Tongue (tissue), 2 donors: ENCODE data around the gene MTA2. TPM values are rescaled to one million over a fixed set of nuclear protein-coding genes. Genes with fewer than 3 reads are reported as not detected.
"Not testable (repeated sequence)": the region's sequence is repeated elsewhere in the genome, so short reads cannot be mapped to it uniquely, and the experiment has no call there.

Experiments used
- DNase-seq: peaks from one replicate; pipeline ENCODE4 v3.0.0-alpha.2; 2015
- total RNA-seq: library from RNA; depleted of rRNA; stranded (reverse); fragments of >200 nt; gene quantifications from one replicate; pipeline ENCODE4 v1.2.3, GENCODE V29; 2014

Gene MTA2
- total RNA-seq, 1 donor from 2014 or later, result 54.7 TPM

DNA sequence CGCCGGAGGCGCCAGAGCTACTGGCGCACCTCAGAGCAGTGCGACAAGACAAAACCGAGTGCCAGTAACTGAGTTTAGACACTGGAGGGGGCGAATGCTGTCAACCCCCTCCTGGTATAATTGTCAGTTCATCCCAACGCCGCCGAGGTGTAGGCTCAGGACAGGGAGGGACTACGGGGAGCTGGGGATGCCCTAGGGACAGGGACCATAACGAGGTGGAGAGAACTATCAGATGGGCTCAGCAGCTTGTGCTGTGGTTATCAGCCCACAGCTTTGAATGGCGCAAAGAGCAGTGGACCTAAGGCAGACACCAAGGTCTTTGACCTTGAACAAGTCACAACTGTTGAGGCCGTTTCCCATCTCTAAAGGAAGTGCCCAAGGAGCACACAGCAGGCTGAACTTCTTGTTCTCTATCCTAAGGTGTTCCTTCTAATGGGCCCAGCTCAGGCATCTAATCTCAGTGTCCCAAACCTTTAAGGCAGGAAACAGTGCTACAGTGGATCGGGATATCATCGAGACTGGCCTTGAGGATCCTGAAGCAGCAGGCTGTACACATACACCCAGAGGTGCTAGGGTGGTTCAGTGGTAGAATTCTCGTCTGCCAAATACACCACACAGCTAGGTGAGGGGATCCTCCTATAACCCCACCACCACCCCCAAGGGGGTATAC is 9.4 kb downstream of the MTA2 start:
- no peak for DNase-seq

DNA sequence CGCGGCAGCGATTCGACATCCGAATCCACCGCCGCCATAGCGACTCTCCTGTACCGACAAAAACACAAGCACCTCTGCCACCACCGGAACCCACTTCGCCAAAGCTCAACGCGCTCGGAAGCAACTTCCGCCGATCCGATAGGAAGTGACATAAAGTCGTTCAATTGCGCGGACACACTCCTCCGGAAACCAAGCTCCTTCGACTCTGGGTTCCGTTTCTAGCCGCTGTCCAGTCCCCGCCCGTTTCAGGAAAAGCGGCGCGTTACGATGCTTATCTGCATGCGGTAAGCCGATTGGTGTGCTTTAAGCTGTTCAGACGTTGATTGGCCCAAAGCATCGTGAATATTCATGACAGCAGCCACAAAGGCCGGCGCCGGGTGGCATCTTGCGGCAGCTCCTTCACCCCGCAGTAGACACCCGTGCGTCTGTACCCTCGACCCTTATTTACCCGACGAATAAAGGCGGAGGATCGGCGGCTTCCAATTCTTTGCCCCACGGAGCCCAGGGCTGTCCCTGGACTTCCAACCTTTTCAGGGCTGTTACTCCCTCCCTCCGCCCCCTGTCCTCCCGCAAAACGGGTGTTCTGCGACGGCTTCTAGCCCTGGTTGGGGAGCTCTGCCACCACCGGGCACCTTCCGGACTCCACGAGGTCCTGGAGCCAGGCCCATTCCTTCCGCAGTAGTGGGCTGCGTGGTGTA is 10.1 kb downstream of the MTA2 start, which contains the start of gene TUT1:
TUT1 (minus strand) TSS at position 76 of the 698 bp plus-strand sequence; CDS start at position 38, 38 bp downstream.
- DNase-seq, result peak; percentile 99

- DNase-seq, result no peak
Measured at GRCh38 chr11:62588966-62589637, 12.6 kb downstream of the MTA2 start.

- not testable (repeated sequence) for DNase-seq
Measured at GRCh38 chr11:62585356-62585755, 16.3 kb downstream of the MTA2 start.

GRCh38 chr11:62581735-62582134 is 19.9 kb downstream of the MTA2 start:
- not testable (repeated sequence) for DNase-seq

GRCh38 chr11:62580959-62581715 is 20.5 kb downstream of the MTA2 start:
- no peak for DNase-seq

GRCh38 chr11:62579252-62579651 is 22.4 kb downstream of the MTA2 start:
- no peak for DNase-seq

- DNase-seq, result no peak
Measured at GRCh38 chr11:62578541-62578940, 23.1 kb downstream of the MTA2 start.

- no peak for DNase-seq
Measured at GRCh38 chr11:62577046-62577714, 24.5 kb downstream of the MTA2 start.

GRCh38 chr11:62575837-62576236 is 25.8 kb downstream of the MTA2 start:
- DNase-seq, result no peak

GRCh38 chr11:62575156-62575555 is 26.5 kb downstream of the MTA2 start:
- DNase-seq, result no peak

DNA sequence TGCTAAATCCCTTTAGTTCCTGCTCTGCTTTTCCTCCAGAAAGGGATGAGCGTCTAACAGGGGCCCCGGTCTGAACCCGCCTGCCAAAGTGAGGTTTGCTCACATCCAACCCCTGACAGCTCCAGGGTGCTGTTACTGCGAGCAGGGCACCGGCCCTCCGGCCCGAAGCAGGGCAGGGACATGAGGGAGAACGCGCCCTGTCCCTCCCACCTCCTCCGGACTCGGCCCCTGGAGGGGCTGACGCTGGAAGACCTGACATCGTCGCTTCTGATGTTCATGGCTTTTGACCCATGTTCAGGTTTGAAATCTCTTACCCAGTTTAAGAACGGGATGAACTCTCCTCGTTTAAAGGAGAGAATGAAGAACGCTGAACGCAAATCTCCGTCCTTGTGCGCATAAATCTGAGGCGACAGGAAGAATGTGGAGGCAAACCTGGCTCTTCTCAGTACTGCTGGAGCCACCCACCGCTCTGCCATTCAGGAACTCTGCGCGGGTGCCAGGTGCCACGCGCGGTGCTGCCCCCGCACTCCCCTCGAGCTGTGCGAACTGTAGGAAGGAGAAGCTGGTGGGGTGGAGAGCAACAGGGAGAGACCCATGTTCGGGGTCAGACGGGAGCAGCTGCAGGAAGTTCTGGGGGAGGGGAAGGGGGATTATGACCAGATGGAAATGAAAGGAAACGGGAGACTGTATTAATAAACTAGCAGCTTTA is 27.1 kb downstream of the MTA2 start:
- DNase-seq, result peak; percentile 72

GRCh38 chr11:62573592-62574362 is 27.9 kb downstream of the MTA2 start, which contains the start of gene EEF1G:
Gene EEF1G, minus strand, starts transcription at chr11:62573891. Its CDS starts 49 bp downstream, at chr11:62573842.
- DNase-seq, result peak; percentile 100

DNA sequence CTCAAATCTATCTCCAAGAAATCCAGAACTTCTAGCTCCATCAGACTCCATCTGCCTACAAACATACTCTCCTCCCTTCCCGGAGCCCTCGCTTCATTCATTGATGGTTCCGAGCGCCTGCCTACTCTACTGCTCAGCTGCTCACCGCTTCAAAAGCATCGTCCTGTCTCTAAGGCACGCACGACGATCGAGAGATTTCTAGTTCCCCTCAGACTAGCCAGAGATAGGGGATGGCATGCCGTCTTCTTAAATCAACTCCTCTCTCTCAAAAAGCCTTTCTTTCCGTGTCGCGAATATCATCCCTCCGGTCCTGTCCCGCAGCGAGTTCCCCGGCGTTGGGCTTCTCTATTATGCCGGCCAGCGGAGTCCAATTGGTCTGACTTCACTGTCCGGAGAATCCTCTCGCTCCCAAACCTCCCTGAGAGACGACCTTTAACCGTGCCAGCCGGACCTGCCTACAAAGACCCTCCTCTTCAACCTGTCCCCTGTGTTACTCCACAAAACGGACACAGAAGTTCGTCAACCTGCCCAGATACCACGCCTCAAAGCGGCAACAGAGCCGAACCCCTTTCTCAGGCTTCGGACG is 28.6 kb downstream of the MTA2 start:
- peak; percentile 53 for DNase-seq

- no peak for DNase-seq
Measured at GRCh38 chr11:62572431-62572830, 29.2 kb downstream of the MTA2 start.

- DNase-seq, result not testable (repeated sequence)
Measured at GRCh38 chr11:62571493-62571892, 30.2 kb downstream of the MTA2 start.

- DNase-seq, result not testable (repeated sequence)
Measured at GRCh38 chr11:62570903-62571302, 30.8 kb downstream of the MTA2 start.

GRCh38 chr11:62569611-62570010 is 32.1 kb downstream of the MTA2 start:
- DNase-seq, result no peak

- no peak for DNase-seq
Measured at GRCh38 chr11:62567018-62567633, 34.5 kb downstream of the MTA2 start.
